Measurements from ENCODE around the gene THSD8.

- TF ChIP-seq, protein P1, sequence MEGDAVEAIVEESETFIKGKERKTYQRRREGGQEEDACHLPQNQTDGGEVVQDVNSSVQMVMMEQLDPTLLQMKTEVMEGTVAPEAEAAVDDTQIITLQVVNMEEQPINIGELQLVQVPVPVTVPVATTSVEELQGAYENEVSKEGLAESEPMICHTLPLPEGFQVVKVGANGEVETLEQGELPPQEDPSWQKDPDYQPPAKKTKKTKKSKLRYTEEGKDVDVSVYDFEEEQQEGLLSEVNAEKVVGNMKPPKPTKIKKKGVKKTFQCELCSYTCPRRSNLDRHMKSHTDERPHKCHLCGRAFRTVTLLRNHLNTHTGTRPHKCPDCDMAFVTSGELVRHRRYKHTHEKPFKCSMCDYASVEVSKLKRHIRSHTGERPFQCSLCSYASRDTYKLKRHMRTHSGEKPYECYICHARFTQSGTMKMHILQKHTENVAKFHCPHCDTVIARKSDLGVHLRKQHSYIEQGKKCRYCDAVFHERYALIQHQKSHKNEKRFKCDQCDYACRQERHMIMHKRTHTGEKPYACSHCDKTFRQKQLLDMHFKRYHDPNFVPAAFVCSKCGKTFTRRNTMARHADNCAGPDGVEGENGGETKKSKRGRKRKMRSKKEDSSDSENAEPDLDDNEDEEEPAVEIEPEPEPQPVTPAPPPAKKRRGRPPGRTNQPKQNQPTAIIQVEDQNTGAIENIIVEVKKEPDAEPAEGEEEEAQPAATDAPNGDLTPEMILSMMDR (IDR thresholded peaks at IDR 0.05): no peak
- TF ChIP-seq POLR2A (IDR thresholded peaks at IDR 0.05; ENCODE audit: low read depth): no peak
Observed at GRCh38 chr19:12788682-12789097, 13.2 kb upstream of the THSD8 start.
